Pancreas (tissue), 10 donors: ENCODE measurements around the gene CFAP97. TPM values are rescaled to one million over a fixed set of nuclear protein-coding genes. Genes with fewer than 3 reads are reported as not detected.
A peak's percentile ranks its signal among the peaks of the same experiment; 100 is the strongest.
"Not testable (repeated sequence)": the region's sequence is repeated elsewhere in the genome, so short reads cannot be mapped to it uniquely, and the experiment has no call there.

Experiments
- ATAC-seq, 4 donors: fragments of 200-7000 bp; cut with Tn5 transposase; one replicate each; pipeline versions ENCODE4 v1.8.0 to v1.9.1; 2020; ENCODE audit warnings: mild to moderate bottlenecking in 4 of 4, moderate library complexity in 4 of 4
- DNase-seq, 6 donors: peaks; one replicate each; pipeline ENCODE4 v3.0.0-alpha.2; 2020
- FAIRE-seq: peaks from 2 replicates; lab custom pipeline; 2012; peaks lifted over from hg19 to GRCh38; lab: Jason Lieb, UNC
- H3K27ac ChIP-seq, 4 donors: fragments of 200-600 bp; sonication (generic); 1 replicate in 3 of 4; 2 replicates in 1 of 4; pipeline versions ENCODE4 v1.5.0 to v1.8.0; 2020
- H3K27me3 ChIP-seq, 4 donors: fragments of 200-600 bp; one replicate each; pipeline ENCODE4 v1.8.0; 2021
- H3K36me3 ChIP-seq, 3 donors: fragments of 200-600 bp; sonication (generic) in 1 of 3; one replicate each; pipeline versions ENCODE4 v1.5.0 to v1.8.0; 2020 to 2021
- H3K4me1 ChIP-seq, 3 donors: fragments of 200-600 bp; one replicate each; pipeline ENCODE4 v1.8.0; 2021
- H3K4me3 ChIP-seq, 4 donors: fragments of 200-600 bp; sonication (generic) in 2 of 4; one replicate each; pipeline versions ENCODE4 v1.5.0 to v1.8.0; 2020 to 2021
- H3K9me3 ChIP-seq, 4 donors: fragments of 200-600 bp; one replicate each; pipeline ENCODE4 v1.8.0; 2021
- WGBS, 2 donors: extraction: QIAGEN DNeasy Blood & Tissue Kit; methylation state at CpG; one replicate each; pipeline ENCODE4 v1.1.7; 2013; 5-methylcytosine and 5-hydroxymethylcytosine counted together
- intact Hi-C, 3 donors: fragments of 100-400 bp; cut with DNase I; formaldehyde crosslinking; loops; one replicate each; pipeline versions ENCODE4 v1.11.1 to v1.14.2; 2022
- polyA plus RNA-seq, 2 donors: library from polyadenylated mRNA; stranded (reverse); fragments of 200-250 nt; gene quantifications; one replicate each; pipeline ENCODE4 v1.2.3, GENCODE V29; 2013
- total RNA-seq, 6 donors: library from RNA; stranded (reverse); fragmentation: NEBNext Ultra II Directional in 4 of 6; extraction: Animal tissue kit (Norgen Biotek cat#: 25700) in 4 of 6; gene quantifications; one replicate each; pipeline versions ENCODE4 v1.2.1 to v1.2.4, GENCODE V29; 2021 to 2023
- TF ChIP-seq, protein P1 (sequence below), 4 donors: fragments of 200-600 bp; sonication (generic) in 3 of 4; IDR thresholded peaks; one replicate each; pipeline versions ENCODE4 v1.5.0 to v1.8.0; 2021; ENCODE audit warnings: antibody characterized with exemption in 4 of 4
- donor health status: healthy with polysubstance abuse.
- donor health status: DM: no; HTN: no; CAD: no; lungs with moderate emphysema.
- donor health status: DM: no; HTN: no; CAD: no.
- donor health status: control.
- donor health status: control.
- donor health status: Bipolar disorder and iron deficiency.
- donor health status: DM: yes; HTN: yes; CAD: no.
- donor health status: DM: no; HTN: no; CAD: no.
- donor health status: DM: no; HTN: no; CAD: no.
- donor health status: DM: yes; HTN: yes; CAD: no.

CFAP97 gene
- total and polyA plus RNA-seq, 8 donors = 3.4 to 19.2 (median 14.4) TPM

- WGBS, 2 donors = 0 to 1% methylated on average over 50 to 84 of the region's 84 CpGs
- TF ChIP-seq, protein P1, sequence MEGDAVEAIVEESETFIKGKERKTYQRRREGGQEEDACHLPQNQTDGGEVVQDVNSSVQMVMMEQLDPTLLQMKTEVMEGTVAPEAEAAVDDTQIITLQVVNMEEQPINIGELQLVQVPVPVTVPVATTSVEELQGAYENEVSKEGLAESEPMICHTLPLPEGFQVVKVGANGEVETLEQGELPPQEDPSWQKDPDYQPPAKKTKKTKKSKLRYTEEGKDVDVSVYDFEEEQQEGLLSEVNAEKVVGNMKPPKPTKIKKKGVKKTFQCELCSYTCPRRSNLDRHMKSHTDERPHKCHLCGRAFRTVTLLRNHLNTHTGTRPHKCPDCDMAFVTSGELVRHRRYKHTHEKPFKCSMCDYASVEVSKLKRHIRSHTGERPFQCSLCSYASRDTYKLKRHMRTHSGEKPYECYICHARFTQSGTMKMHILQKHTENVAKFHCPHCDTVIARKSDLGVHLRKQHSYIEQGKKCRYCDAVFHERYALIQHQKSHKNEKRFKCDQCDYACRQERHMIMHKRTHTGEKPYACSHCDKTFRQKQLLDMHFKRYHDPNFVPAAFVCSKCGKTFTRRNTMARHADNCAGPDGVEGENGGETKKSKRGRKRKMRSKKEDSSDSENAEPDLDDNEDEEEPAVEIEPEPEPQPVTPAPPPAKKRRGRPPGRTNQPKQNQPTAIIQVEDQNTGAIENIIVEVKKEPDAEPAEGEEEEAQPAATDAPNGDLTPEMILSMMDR (IDR thresholded peaks at IDR 0.05) = no peak
- FAIRE-seq = no peak
- no peaks in the 10 kb centered on the region for H3K36me3 ChIP-seq
- peak; percentile 18 to 49 (median 36) for ATAC-seq
- peak overlapping the region; percentile 38 to 79 (median 65) for H3K4me3 ChIP-seq
- DNase-seq = peak; percentile 51 to 82 (median 69)
- intact Hi-C loops = no loop called here
- H3K9me3 ChIP-seq = no peaks in the 10 kb centered on the region
- H3K27ac ChIP-seq = peak overlapping the region; percentile 78 to 92 (median 86)
- H3K27me3 ChIP-seq = no peaks in the 10 kb centered on the region
- peaks cover 0 to 11% (median 7%) of the 10 kb centered on the region in 3 donors for H3K4me1 ChIP-seq
Measured at GRCh38 chr4:185210102-185210981, 6.5 kb upstream of the CFAP97 start.

- WGBS, 2 donors = 0 to 1% methylated on average over 6 to 39 of the region's 39 CpGs
- H3K36me3 ChIP-seq, intact Hi-C loops, DNase-seq, H3K9me3 ChIP-seq, FAIRE-seq, H3K27me3 ChIP-seq: not testable (repeated sequence)
- Histone ChIP-seq H3K4me3 (peak overlapping the region; percentile 38 to 79 (median 65)), H3K4me1 (peaks cover 0 to 11% (median 8%) of the 10 kb centered on the region in 3 donors), H3K27ac (peak overlapping the region; percentile 78 to 92 (median 86))
- peak in 1 of 4 donors; percentile 1 for ATAC-seq
Measured at GRCh38 chr4:185209852-185210101, 6.0 kb upstream of the CFAP97 start.

GRCh38 chr4:185209031-185209851 is 5.4 kb upstream of the CFAP97 start, which contains the start of gene SNX25:
Gene SNX25, plus strand, starts transcription at chr4:185209598. Its CDS starts 229 bp downstream, at chr4:185209827.
- Histone ChIP-seq H3K36me3 (no peaks in the 10 kb centered on the region), H3K27me3 (no peaks in the 10 kb centered on the region), H3K4me1 (peaks cover 5 to 15% (median 14%) of the 10 kb centered on the region in 3 donors), H3K4me3 (peak within 1 kb of the TSS; percentile 38 to 79 (median 65)), H3K9me3 (no peaks in the 10 kb centered on the region), H3K27ac (peak within 1 kb of the TSS; percentile 78 to 92 (median 86))
- 0 to 1% methylated on average over 38 to 72 of the region's 72 CpGs for WGBS, 2 donors
- DNase-seq (peak; percentile 92 to 97 (median 95)), ATAC-seq (peak; percentile 93 to 95 (median 94)), FAIRE-seq (no peak)
- intact Hi-C loops = no loop called here
- TF ChIP-seq, protein P1 (IDR thresholded peaks at IDR 0.05) = no peak

DNA sequence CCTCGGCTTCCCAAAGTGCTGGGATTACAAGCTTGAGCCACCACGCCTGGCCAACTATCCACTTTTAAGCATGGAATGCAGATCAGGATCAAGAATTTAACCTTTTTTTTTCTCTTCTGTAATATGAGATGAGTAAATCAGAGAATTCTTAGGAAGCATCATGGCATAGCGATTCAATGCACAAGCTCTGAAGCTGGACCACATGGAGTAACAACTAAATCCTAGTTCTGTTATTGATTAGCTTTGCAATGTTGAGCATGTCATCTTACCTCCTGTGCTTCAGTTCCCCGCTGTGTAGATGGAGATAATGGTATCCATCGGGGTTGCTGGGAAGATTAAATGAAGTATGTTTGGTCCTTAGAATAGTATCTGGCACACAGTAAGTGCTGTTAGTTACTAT is 3.7 kb upstream of the CFAP97 start:
- Histone ChIP-seq H3K4me1 (peaks cover 12 to 20% (median 14%) of the 10 kb centered on the region in 3 donors), H3K4me3 (no peak overlapping the region), H3K27ac (no peak overlapping the region), H3K27me3 (no peaks in the 10 kb centered on the region), H3K36me3 (no peaks in the 10 kb centered on the region), H3K9me3 (no peaks in the 10 kb centered on the region)
- FAIRE-seq (no peak), DNase-seq (no peak), ATAC-seq (no peak)
- TF ChIP-seq, protein P1 (IDR thresholded peaks at IDR 0.05) = no peak
- 93% methylated on average over 5 of the region's 5 CpGs for WGBS, 2 donors
- intact Hi-C loops = no loop called here

- TF ChIP-seq, protein P1 (IDR thresholded peaks at IDR 0.05) = no peak
- H3K27ac ChIP-seq = no peak overlapping the region
- H3K4me1 ChIP-seq = peaks cover 12 to 25% (median 13%) of the 10 kb centered on the region in 3 donors
- no peak for FAIRE-seq
- 88 to 94% methylated on average over 8 of the region's 8 CpGs for WGBS, 2 donors
- ATAC-seq = no peak
- H3K27me3 ChIP-seq = no peaks in the 10 kb centered on the region
- intact Hi-C loops = no loop called here
- H3K4me3 ChIP-seq = no peak overlapping the region
- no peaks in the 10 kb centered on the region for H3K36me3 ChIP-seq
- no peaks in the 10 kb centered on the region for H3K9me3 ChIP-seq
- no peak for DNase-seq
Measured at GRCh38 chr4:185205697-185206342, 2.0 kb upstream of the CFAP97 start.

GRCh38 chr4:185205073-185205472 is 1.3 kb upstream of the CFAP97 start:
- H3K27me3 ChIP-seq, intact Hi-C loops, H3K4me3 ChIP-seq, H3K36me3 ChIP-seq, DNase-seq, ATAC-seq, H3K9me3 ChIP-seq, FAIRE-seq: not testable (repeated sequence)
- 93 to 94% methylated on average over 13 of the region's 13 CpGs for WGBS, 2 donors
- Histone ChIP-seq H3K27ac (peak overlapping the region in 1 of 4 donors; percentile 98), H3K4me1 (peaks cover 12 to 25% (median 13%) of the 10 kb centered on the region in 3 donors)
